Amniotic stem cell (primary cell): Measurements from ENCODE around the gene KIF11.
"Not testable (repeated sequence)": the region's sequence is repeated elsewhere in the genome, so short reads cannot be mapped to it uniquely, and the experiment has no call there.

ENCODE experiments used
- DNase-seq: peaks from one replicate; lab custom pipeline; 2025; lab: John Stamatoyannopoulos, UW

KIF11 gene

GRCh38 chr10:92592761-92593618 is at the start of gene KIF11:
TSS of gene KIF11 (plus strand) at chr10:92593130. CDS start at chr10:92593376, 246 bp downstream.
- peak; percentile 94 for DNase-seq

- DNase-seq: no peak
Observed at GRCh38 chr10:92544296-92544695, 48.6 kb upstream of the KIF11 start.

- no peak for DNase-seq
Observed at GRCh38 chr10:92545556-92545955, 47.4 kb upstream of the KIF11 start.

DNA sequence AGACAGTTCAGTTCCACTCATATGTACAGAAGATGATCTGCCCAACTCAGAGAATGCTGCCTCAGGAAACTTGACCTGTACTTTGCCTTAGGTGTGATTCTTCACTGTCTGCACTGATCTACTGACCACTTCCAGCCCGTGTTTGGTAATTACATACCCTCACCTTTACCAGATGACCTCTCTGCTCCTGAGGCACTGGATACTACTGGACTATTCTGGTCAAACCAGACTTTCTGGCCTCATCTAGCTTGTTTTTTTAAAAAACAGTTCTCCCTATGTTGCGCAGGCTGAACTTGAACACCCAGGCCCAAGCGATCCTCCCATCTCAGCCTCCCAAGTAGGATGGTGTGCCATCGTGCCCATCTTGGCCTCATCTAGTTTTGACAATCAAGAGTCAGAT is 45.3 kb upstream of the KIF11 start:
- DNase-seq: no peak

GRCh38 chr10:92550924-92551323 is 42.0 kb upstream of the KIF11 start:
- DNase-seq: no peak

- no peak for DNase-seq
Observed at GRCh38 chr10:92552310-92552709, 40.6 kb upstream of the KIF11 start.

GRCh38 chr10:92553959-92554358 is 39.0 kb upstream of the KIF11 start:
- DNase-seq: no peak

DNA sequence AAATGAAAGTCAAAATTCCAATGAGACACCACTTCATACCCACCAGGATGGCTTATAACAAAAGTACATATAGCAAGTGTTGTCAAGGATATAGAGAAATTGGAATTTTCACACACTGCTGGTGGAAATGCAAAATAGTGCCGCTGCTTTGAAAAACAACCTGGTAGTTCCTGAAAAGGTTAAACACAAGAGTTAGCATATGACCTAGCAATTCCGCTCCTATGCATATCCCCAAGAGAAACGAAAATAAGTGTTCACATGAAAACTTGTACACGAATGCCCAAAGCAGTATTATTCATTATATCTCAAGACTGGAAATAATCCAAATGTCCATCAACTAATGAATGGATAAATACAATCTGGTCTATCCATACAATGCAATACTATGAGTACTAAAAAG is 33.9 kb upstream of the KIF11 start:
- no peak for DNase-seq

DNA sequence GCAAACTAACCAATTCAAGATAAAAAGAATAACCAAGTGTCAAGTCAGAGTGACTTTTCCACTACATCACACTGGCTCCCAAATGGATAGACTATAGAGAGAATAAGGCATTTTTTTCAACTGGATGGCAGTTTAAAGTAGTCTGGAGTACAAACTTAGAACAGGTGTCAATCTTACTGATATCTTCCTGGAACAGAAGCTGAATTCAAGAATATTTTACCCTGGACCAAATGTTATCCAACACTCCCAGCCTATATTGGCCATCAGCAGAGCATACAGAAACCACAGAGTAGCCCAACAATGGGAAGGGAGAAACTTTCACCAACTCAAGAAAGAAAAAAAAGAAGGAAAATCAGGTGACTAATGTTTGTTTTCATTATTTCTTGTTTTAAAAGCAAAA is 30.5 kb upstream of the KIF11 start:
- no peak for DNase-seq

DNA sequence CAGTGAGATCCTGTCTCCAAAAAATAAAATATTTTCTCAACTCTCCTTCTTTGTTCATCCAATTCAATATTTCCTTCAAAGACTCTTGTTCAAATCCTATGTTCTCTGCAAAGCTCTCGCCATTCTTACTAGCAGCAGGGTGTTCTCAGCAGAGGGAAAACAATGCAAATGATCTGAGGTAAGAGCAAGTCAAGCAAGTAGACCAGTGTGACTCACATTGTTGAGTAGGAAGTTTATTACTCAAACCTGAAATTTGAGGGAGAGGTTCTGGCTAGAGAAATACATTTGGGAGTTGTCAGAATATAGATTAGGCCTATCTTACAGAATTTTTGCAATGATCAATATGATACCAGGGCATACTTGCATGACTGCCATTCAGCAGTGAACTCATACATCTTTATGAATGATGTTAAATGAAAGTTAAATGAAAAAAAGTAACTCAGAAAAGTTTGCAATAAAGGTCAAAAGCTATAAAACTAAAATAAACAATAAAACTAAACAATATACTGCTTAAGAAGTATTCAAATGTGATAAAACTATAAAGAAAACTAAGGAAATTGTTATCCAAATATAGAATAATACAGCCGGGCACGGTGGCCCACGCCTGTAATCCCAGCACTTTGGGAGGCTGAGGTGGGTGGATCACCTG is 24.9 kb upstream of the KIF11 start:
- peak; percentile 49 for DNase-seq

- DNase-seq: no peak
Observed at GRCh38 chr10:92569071-92569470, 23.9 kb upstream of the KIF11 start.

DNA sequence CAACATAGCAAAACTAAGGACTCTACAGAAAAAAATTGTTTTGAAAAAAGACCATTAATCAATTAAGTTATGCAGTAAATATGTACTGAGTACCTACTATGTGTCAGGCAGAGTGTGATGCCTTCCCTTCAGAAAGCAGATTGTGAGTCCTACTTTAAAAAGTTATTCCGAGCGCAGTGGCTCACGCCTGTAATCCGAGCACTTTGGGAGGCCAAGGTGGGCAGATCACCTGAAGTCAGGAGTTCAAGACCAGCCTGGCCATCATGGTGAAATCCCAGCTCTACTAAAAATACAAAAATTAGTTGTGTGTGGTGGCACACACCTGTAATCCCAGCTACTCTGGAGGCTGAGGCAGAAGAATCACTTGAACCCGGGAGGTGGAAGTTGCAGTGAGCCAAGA is 23.3 kb upstream of the KIF11 start:
- not testable (repeated sequence) for DNase-seq

DNA sequence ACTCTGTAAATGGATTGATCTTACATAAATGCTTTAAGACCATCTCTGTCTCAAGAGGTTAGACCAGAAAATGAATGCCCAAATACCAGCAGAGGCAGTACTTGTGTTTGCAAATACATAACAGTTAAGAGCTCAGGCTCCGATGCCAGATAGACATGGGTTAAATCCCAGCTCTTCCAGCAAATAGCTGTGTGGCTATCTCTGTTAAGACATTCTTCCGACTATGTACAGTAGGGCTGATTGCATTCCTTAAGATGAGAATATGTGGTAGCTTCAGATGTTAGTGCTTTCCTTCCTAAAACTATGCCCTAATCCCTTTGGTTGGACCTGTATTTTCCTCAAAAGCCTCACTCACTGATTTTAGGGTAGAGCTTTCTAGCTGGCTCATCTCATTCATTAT is 21.3 kb upstream of the KIF11 start:
- DNase-seq: no peak

GRCh38 chr10:92572362-92573090 is 20.4 kb upstream of the KIF11 start:
- DNase-seq: no peak

DNA sequence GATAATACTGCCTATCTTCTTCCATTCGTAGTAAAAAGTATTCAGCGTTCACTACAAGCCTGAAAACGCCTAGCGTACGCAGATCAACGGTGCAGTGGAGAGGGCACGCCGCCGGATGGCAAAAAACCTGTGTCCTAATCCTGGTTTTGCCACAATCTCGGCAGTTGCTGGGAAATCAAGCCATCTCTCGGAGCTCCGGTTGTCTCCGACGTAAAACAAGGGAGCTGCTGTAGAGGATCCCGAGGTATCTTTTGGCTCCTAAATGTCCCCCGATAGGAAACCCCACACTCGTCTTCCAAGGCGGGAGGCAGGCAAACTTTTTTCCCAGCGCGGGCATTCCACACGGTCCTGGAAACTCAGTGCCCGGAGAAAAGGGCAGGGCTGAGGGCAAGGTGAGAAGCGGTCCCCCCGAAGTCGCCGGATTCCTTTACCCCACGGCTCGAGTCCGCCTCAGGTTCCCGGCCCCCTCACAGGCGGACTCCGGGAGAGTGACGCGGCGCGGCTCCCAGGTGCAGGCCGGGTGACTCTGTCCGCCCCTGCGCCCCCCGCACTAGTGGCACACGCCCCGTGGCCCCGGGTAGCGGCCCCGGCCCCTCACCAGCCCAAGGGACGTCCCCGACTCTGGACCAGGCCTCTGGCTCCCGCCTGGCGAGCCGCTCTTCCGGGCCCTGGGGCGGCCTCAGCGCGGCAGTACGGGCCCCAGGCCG is 19.7 kb upstream of the KIF11 start:
- DNase-seq: no peak

GRCh38 chr10:92573798-92574547 is 19.0 kb upstream of the KIF11 start, which contains the start of gene IDE:
TSS of gene IDE (minus strand) at chr10:92574093. CDS start at chr10:92574019, 74 bp downstream.
- DNase-seq: peak; percentile 91

DNA sequence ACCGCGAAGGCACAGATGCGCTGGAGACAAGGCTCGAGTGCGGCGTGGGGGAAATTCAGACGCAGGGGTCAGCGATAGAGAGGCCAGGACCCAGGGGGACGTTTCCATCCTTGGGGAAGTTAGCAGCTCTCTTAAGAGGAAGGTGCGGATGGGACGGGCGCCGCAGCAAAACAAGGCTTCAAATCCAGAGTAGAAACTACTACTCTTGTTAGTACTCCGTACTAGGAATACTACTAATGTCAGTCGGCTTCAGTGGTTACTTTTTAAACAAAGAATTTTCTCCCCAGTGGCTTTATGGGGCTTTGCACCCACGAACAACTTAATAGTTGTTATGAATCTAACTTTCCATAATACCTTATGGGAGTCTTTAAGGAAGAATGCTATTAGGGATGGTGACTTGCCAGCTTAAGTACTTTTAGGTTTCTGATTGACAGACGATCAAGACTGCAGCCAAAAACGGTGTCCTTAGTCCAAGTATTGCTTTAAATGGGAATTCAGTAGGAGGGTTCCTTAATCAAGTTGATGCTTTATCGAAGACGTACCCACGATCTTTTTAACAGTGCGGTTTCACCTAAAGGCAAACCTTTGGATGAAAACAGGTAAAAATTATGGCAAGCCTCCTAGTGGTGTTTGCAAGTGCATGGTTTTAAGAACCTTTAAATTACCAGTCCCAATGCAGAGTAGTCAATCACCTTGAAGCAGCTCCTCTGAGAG is 18.2 kb upstream of the KIF11 start:
- no peak for DNase-seq

- DNase-seq: no peak
Observed at GRCh38 chr10:92575961-92576360, 17.0 kb upstream of the KIF11 start.

GRCh38 chr10:92582347-92582746 is 10.6 kb upstream of the KIF11 start:
- DNase-seq: not testable (repeated sequence)
